NCI-H345 treated with DMSO at 0.1 percent for 48 hours (cell line): ENCODE measurements around the gene ARL2BP.

Source experiments
- DNase-seq: peaks from one replicate; lab custom pipeline; 2025; ENCODE audit not compliant: unreplicated experiment; lab: John Stamatoyannopoulos, UW

Gene ARL2BP

GRCh38 chr16:57235128-57236021 lies 9.7 kb upstream of the ARL2BP start:
- peak; percentile 90 for DNase-seq

- no peak for DNase-seq
Measured at GRCh38 chr16:57236022-57236350, 9.1 kb upstream of the ARL2BP start.

- no peak for DNase-seq
Measured at GRCh38 chr16:57238682-57239081, 6.4 kb upstream of the ARL2BP start.

- DNase-seq, result no peak
Measured at GRCh38 chr16:57239107-57239506, 6.0 kb upstream of the ARL2BP start.

GRCh38 chr16:57240851-57241250 lies 4.2 kb upstream of the ARL2BP start:
- DNase-seq, result no peak

GRCh38 chr16:57242650-57243049 lies 2.4 kb upstream of the ARL2BP start:
- no peak for DNase-seq

- no peak for DNase-seq
Measured at GRCh38 chr16:57244463-57244766, 644 bp upstream of the ARL2BP start.

GRCh38 chr16:57245472-57246113 lies 534 bp downstream of the ARL2BP start:
- DNase-seq, result no peak

GRCh38 chr16:57251352-57251751 lies 6.3 kb downstream of the ARL2BP start:
- no peak for DNase-seq

GRCh38 chr16:57252148-57252721 lies 7.2 kb downstream of the ARL2BP start:
- DNase-seq, result no peak

GRCh38 chr16:57253466-57253865 lies 8.4 kb downstream of the ARL2BP start:
- no peak for DNase-seq

- no peak for DNase-seq
Measured at GRCh38 chr16:57255686-57256415, 10.8 kb downstream of the ARL2BP start.

GRCh38 chr16:57256601-57257395 lies 11.7 kb downstream of the ARL2BP start:
- no peak for DNase-seq

GRCh38 chr16:57257455-57258070 lies 12.5 kb downstream of the ARL2BP start:
- no peak for DNase-seq

- DNase-seq, result no peak
Measured at GRCh38 chr16:57258226-57258909, 13.3 kb downstream of the ARL2BP start.

GRCh38 chr16:57258910-57259475 lies 13.9 kb downstream of the ARL2BP start:
- DNase-seq, result no peak

GRCh38 chr16:57260294-57260929 lies 15.4 kb downstream of the ARL2BP start:
- DNase-seq, result no peak

GRCh38 chr16:57261806-57262205 lies 16.7 kb downstream of the ARL2BP start:
- no peak for DNase-seq
